Pancreas (tissue), 10 donors: ENCODE measurements around the gene TTLL4. TPM values are rescaled to one million over a fixed set of nuclear protein-coding genes. Genes with fewer than 3 reads are reported as not detected.

ENCODE experiments used
- ATAC-seq, 4 donors: fragments of 200-7000 bp; cut with Tn5 transposase; one replicate each; pipeline versions ENCODE4 v1.8.0 to v1.9.1; 2020; ENCODE audit warnings: mild to moderate bottlenecking in 4 of 4, moderate library complexity in 4 of 4
- DNase-seq, 6 donors: peaks; one replicate each; pipeline ENCODE4 v3.0.0-alpha.2; 2020
- FAIRE-seq: peaks from 2 replicates; lab custom pipeline; 2012; peaks lifted over from hg19 to GRCh38; lab: Jason Lieb, UNC
- H3K27ac ChIP-seq, 4 donors: fragments of 200-600 bp; sonication (generic); 1 replicate in 3 of 4; 2 replicates in 1 of 4; pipeline versions ENCODE4 v1.5.0 to v1.8.0; 2020
- H3K27me3 ChIP-seq, 4 donors: fragments of 200-600 bp; one replicate each; pipeline ENCODE4 v1.8.0; 2021
- H3K36me3 ChIP-seq, 3 donors: fragments of 200-600 bp; sonication (generic) in 1 of 3; one replicate each; pipeline versions ENCODE4 v1.5.0 to v1.8.0; 2020 to 2021
- H3K4me1 ChIP-seq, 3 donors: fragments of 200-600 bp; one replicate each; pipeline ENCODE4 v1.8.0; 2021
- H3K4me3 ChIP-seq, 4 donors: fragments of 200-600 bp; sonication (generic) in 2 of 4; one replicate each; pipeline versions ENCODE4 v1.5.0 to v1.8.0; 2020 to 2021
- H3K9me3 ChIP-seq, 4 donors: fragments of 200-600 bp; one replicate each; pipeline ENCODE4 v1.8.0; 2021
- CTCF ChIP-seq, 4 donors: fragments of 200-600 bp; sonication (generic) in 3 of 4; IDR thresholded peaks; one replicate each; pipeline versions ENCODE4 v1.5.0 to v1.8.0; 2021; ENCODE audit warnings: antibody characterized with exemption in 4 of 4
- WGBS, 2 donors: extraction: QIAGEN DNeasy Blood & Tissue Kit; methylation state at CpG; one replicate each; pipeline ENCODE4 v1.1.7; 2013; 5-methylcytosine and 5-hydroxymethylcytosine counted together
- intact Hi-C, 3 donors: fragments of 100-400 bp; cut with DNase I; formaldehyde crosslinking; loops; one replicate each; pipeline versions ENCODE4 v1.11.1 to v1.14.2; 2022
- polyA plus RNA-seq, 2 donors: library from polyadenylated mRNA; stranded (reverse); fragments of 200-250 nt; gene quantifications; one replicate each; pipeline ENCODE4 v1.2.3, GENCODE V29; 2013
- total RNA-seq, 6 donors: library from RNA; stranded (reverse); fragmentation: NEBNext Ultra II Directional in 4 of 6; extraction: Animal tissue kit (Norgen Biotek cat#: 25700) in 4 of 6; gene quantifications; one replicate each; pipeline versions ENCODE4 v1.2.1 to v1.2.4, GENCODE V29; 2021 to 2023
- donor health status: healthy with polysubstance abuse.
- donor health status: DM: no; HTN: no; CAD: no; lungs with moderate emphysema.
- donor health status: DM: no; HTN: no; CAD: no.
- donor health status: control.
- donor health status: control.
- donor health status: Bipolar disorder and iron deficiency.
- donor health status: DM: yes; HTN: yes; CAD: no.
- donor health status: DM: no; HTN: no; CAD: no.
- donor health status: DM: no; HTN: no; CAD: no.
- donor health status: DM: yes; HTN: yes; CAD: no.

The TTLL4 gene
- total and polyA plus RNA-seq, 8 donors, result 12.0 to 25.3 (median 16.0) TPM

- FAIRE-seq (no peak), DNase-seq (no peak), ATAC-seq (no peak)
- Histone ChIP-seq H3K9me3 (no peaks in the 10 kb centered on the region), H3K4me3 (no peak overlapping the region), H3K27ac (no peak overlapping the region), H3K27me3 (no peaks in the 10 kb centered on the region), H3K36me3 (no peaks in the 10 kb centered on the region), H3K4me1 (no peaks in the 10 kb centered on the region)
- TF ChIP-seq CTCF (IDR thresholded peaks at IDR 0.05), result no peak
- intact Hi-C loops, result no loop called here
- 99 to 100% methylated on average over 1 of the region's 1 CpG for WGBS, 2 donors
Measured at GRCh38 chr2:218792433-218792832, 81.8 kb downstream of the TTLL4 start.

- Histone ChIP-seq H3K36me3 (no peaks in the 10 kb centered on the region), H3K4me1 (no peaks in the 10 kb centered on the region), H3K9me3 (no peaks in the 10 kb centered on the region), H3K27me3 (no peaks in the 10 kb centered on the region), H3K27ac (no peak overlapping the region), H3K4me3 (no peak overlapping the region)
- no peak for ATAC-seq
- WGBS, 2 donors, result 92 to 93% methylated on average over 4 of the region's 4 CpGs
- FAIRE-seq, result no peak
- TF ChIP-seq CTCF (IDR thresholded peaks at IDR 0.05), result no peak
- intact Hi-C loops, result no loop called here
- DNase-seq, result no peak
Measured at GRCh38 chr2:218796691-218797090, 86.1 kb downstream of the TTLL4 start.

GRCh38 chr2:218798767-218799504 lies 88.3 kb downstream of the TTLL4 start:
- no peak overlapping the region for H3K27ac ChIP-seq
- intact Hi-C loops, result no loop called here
- 38 to 41% methylated on average over 12 of the region's 12 CpGs for WGBS, 2 donors
- H3K27me3 ChIP-seq, result no peaks in the 10 kb centered on the region
- no peaks in the 10 kb centered on the region for H3K9me3 ChIP-seq
- ATAC-seq (no peak), DNase-seq (no peak), FAIRE-seq (no peak)
- no peaks in the 10 kb centered on the region for H3K36me3 ChIP-seq
- H3K4me1 ChIP-seq, result no peaks in the 10 kb centered on the region
- TF ChIP-seq CTCF (IDR thresholded peaks at IDR 0.05), result no peak
- H3K4me3 ChIP-seq, result no peak overlapping the region

- no peak for FAIRE-seq
- intact Hi-C loops, result no loop called here
Measured at GRCh38 chr2:218799990-218800389, 89.4 kb downstream of the TTLL4 start.

More at GRCh38 chr2:218799990-218800389, 89.4 kb downstream of the TTLL4 start:
- DNase-seq (no peak), ATAC-seq (no peak)
- no peak for TF ChIP-seq CTCF (IDR thresholded peaks at IDR 0.05)
- no peak overlapping the region for H3K27ac ChIP-seq
- no peaks in the 10 kb centered on the region for H3K36me3 ChIP-seq
- no peaks in the 10 kb centered on the region for H3K9me3 ChIP-seq
- H3K27me3 ChIP-seq, result no peaks in the 10 kb centered on the region
- no peaks in the 10 kb centered on the region for H3K4me1 ChIP-seq
- no peak overlapping the region for H3K4me3 ChIP-seq
- 61 to 67% methylated on average over 6 of the region's 6 CpGs for WGBS, 2 donors
